HG03469 (cell line): ENCODE results near the gene PACC1.
"Not testable (repeated sequence)": the region's sequence is repeated elsewhere in the genome, so short reads cannot be mapped to it uniquely, and the experiment has no call there.

Experiments
- ATAC-seq: cut with Tn5 transposase; IDR thresholded peaks from one replicate; pipeline ENCODE4 v1.9.1; 2021; ENCODE audit warnings: mild to moderate bottlenecking, moderate library complexity, moderate number of reproducible peaks; ENCODE audit not compliant: unreplicated experiment

The PACC1 gene

DNA sequence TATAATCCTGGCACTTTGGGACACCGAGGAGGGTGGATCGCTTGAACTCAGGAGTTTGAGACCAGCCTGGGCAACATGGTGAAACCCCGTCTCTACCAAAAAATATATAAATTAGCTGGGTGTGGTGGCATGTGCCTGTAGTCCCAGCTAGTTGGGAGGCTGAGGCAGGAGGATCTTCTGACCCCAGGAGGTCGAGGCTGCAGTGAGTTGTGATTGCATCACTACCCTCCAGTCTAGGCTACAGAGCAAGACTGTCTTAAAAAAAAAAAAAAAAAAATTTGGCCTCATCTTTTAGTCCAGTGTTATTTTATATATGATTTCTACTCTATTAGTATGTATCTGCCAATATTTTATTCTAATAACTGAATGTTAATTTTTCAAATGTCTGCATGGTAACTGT lies 69.8 kb downstream of the PACC1 start:
- no peak for ATAC-seq

DNA sequence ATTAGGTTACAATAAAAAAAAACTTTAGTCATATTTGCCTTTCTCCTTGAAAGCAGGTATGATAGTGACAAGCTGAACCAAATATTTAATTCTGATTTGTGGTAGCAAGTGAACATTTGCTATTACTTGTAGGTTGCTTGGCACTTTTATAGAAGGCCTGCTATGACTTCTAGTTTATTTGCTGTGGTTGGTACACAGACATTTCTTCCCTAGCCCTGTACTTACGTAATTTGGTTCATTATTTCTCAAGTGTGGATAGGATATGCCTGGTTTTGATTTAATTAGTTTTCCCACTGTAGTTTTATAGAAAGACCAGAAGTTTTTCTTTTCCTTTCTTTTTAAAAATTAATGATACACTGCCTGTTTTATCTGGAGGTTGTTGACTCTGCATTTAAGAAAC lies 73.6 kb downstream of the PACC1 start:
- no peak for ATAC-seq

DNA sequence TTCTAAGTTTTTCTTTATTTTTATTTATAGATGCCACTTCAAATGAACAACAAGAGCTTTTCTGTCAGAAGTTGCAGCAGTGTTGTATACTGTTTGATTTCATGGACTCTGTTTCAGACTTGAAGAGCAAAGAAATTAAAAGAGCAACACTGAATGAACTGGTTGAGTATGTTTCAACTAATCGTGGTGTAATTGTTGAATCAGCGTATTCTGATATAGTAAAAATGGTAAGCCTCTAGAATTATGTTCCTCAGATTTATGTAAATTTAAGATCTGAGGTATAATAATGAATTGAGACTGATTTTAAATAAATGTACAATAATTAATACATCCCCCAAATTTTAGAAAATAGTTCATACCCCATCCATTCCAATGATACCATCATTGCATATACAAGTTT lies 85.6 kb downstream of the PACC1 start:
- ATAC-seq, result no peak

DNA sequence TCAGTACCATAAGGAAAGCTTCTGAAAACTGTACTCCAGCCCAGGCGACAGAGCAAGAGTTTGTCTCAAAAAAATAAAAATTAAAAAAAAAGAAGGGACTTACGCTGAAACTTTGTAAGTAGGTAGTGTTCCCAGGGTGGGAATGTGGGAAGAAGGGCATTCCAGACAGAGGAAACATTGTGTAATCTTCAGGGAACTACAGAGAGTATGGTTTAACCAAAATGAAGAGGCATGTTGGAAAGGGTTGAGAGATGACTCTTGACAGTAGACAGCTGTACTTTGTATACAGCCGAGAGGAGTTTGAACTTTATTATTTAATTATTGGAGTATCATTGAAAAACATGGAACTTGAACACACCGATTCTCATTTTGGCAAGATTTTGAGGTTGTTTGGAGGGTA lies 86.4 kb downstream of the PACC1 start:
- ATAC-seq, result no peak

DNA sequence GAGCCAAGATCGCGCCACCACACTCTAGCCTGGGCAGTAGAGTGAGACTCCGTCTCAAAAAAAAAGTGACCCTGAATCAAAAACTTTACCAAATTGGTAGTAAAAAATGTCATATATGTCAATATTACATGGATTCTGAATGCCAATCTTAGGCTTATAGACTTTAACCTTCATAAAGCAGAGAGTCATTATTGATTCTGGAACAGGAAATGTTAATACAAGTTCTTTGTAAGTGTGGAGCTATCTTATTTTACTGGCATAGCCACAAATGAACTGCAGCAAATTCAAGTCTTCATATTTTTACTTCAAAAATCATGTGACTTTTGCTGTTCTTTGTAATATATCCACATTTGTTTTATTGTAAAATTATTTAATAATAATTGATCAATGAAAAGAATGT lies 88.1 kb downstream of the PACC1 start:
- ATAC-seq, result no peak

DNA sequence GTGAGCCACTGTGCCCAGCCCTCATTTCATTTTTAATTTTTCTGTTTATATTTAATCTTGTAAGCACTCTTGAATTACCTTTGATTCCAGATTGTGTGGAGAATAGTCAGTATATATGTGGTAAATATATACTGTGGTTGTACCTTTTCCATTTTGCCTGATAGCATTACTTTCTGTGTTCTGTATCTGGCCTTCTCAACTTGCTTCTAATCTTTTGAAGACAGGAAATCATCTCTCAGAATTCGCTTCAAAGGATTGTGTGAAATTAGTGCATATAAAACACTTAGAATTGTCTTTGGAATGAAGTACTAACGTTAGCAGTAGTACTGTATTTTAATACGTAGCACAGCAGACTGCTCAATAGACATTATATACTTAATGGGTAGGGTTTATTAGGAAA lies 91.6 kb downstream of the PACC1 start:
- no peak for ATAC-seq

DNA sequence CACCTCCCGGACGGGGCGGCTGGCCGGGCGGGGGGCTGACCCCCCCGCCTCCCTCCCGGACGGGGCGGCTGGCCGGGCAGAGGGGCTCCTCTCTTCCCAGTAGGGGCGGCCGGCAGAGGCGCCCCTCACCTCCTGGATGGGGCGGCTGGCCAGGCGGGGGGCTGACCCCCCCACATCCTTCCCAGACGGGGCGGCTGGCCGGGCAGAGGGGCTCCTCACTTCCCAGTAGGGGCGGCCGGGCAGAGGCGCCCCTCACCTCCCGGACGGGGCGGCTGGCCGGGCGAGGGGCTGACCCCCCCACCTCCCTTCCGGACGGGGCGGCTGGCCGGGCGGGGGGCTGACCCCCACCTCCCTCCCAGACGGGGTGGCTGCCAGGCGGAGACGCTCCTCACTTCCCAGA lies 93.7 kb downstream of the PACC1 start:
- ATAC-seq, result not testable (repeated sequence)

DNA sequence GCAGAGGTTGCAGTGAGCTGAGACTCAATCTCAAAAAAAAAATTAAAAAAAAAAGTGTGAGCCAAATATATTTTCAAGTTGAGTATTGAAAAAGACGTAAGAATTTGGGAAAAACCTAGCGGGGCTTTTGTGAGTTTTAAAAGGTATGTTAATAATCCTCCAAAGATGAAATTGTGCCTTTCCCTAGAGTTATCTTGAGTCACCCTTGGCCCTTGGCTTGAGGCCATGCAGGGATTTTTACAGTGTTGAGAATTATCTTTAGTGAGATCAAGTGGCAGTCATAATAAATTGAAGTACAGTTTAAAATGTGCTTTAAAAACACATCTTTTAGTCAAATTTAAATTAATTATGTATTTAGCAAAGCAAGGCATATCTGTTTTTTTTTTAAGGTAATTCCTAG lies 96.8 kb downstream of the PACC1 start:
- ATAC-seq, result no peak

DNA sequence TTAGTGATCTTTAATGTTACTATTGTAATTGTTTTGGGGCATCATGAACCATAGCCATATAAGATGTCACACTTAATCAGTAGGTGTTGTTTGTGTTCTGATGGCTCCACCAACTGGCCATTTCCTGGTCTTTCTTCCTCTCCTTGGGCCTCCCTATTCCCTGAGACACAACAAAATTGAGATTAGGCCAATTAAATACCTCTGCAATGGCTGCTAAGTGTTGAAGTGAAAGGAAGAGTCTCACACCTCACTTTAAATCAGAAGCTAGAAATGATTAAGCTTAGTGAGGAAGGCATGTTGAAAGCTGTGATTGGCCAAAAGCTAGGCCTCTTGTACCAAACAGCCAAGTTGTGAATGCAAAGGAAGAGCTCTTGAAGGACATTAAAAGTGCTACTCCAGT lies 98.8 kb downstream of the PACC1 start:
- no peak for ATAC-seq

DNA sequence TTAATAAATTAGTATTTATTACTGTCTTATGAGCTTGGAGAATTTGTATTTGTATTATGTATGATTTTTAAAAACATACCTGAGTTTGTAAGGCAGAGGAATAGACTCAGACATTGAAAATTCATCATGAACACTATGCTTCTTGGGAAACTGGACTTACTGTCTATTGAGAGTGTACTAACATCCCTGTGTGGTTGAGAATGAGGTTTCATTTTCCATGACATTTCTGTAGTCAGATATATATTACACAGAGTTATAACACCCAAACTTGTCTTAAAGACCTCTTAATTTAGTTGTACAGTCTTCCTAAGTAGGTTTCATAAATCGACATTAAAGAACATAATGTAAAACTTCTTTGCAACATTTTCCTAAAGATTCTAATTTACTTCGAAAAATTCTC lies 99.5 kb downstream of the PACC1 start:
- no peak for ATAC-seq
